HepG2 (cell line): ENCODE data around the gene POLR2M. TPM values are rescaled to one million over a fixed set of nuclear protein-coding genes. Genes with fewer than 3 reads are reported as not detected.

Experiments
- ASH2L ChIP-seq: fragments of 300-600, 200-600 bp; sonication (generic); IDR thresholded peaks from 2 replicates; pipeline ENCODE4 v1.7.0; 2017; ENCODE audit warnings: low read depth, mild to moderate bottlenecking, moderate library complexity, mixed read lengths, low read length; ENCODE audit not compliant: insufficient read length
- EP300 ChIP-seq, 3 experiments: sonication (generic) in 1 of 3; formaldehyde crosslinking in 1 of 3; IDR thresholded peaks; 2 replicates each; pipeline versions ENCODE4 v1.5.1 to v1.6.1; 2011 to 2020; ENCODE audit warnings: low read depth in 2 of 3, low read length in 2 of 3, borderline replicate concordance in 1 of 3, improper control_type of control experiment in 1 of 3, mild to moderate bottlenecking in 1 of 3, missing genetic modification reagents in 1 of 3, moderate library complexity in 1 of 3
- FOXO1 ChIP-seq: sonication (generic); formaldehyde crosslinking; IDR thresholded peaks from 2 replicates; pipeline ENCODE4 v1.4.0; 2020; ENCODE audit warnings: missing genetic modification reagents
- GATAD2A ChIP-seq: IDR thresholded peaks from 2 replicates; pipeline ENCODE4 v1.6.1; 2016
- HMG20A ChIP-seq: IDR thresholded peaks from 2 replicates; pipeline ENCODE4 v1.6.1; 2016; ENCODE audit warnings: borderline replicate concordance
- JUN ChIP-seq: sonication (generic); formaldehyde crosslinking; IDR thresholded peaks from 2 replicates; pipeline ENCODE4 v1.4.0; 2020; ENCODE audit warnings: mild to moderate bottlenecking, missing genetic modification reagents
- MAFF ChIP-seq: IDR thresholded peaks from 2 replicates; pipeline ENCODE4 v1.6.1; 2011; ENCODE audit warnings: low read depth, low read length, improper control_type of control experiment
- REPIN1 ChIP-seq: sonication (generic); formaldehyde crosslinking; IDR thresholded peaks from 2 replicates; pipeline ENCODE4 v1.8.0; 2022; ENCODE audit warnings: missing genetic modification reagents, low read depth, mild to moderate bottlenecking, borderline replicate concordance
- RFX5 ChIP-seq: IDR thresholded peaks from 2 replicates; pipeline ENCODE4 v1.6.1; 2011; ENCODE audit warnings: low read depth, low read length, improper control_type of control experiment
- SOX13 ChIP-seq, 3 experiments: fragments of 450-650 bp in 1 of 3; sonication (generic) in 1 of 3; formaldehyde crosslinking in 1 of 3; IDR thresholded peaks in 2 of 3; conservative IDR thresholded peaks in 1 of 3; 2 replicates each; pipeline versions ENCODE4 v1.5.0 to v1.6.1; 2016 to 2020; ENCODE audit warnings: antibody characterized with exemption in 1 of 3, mild to moderate bottlenecking in 1 of 3, missing compliant biosample characterization in 1 of 3, missing genetic modification reagents in 1 of 3, moderate library complexity in 1 of 3
- TEAD2 ChIP-seq: sonication (generic); formaldehyde crosslinking; IDR thresholded peaks from 2 replicates; pipeline ENCODE4 v1.9.0; 2021; ENCODE audit warnings: missing genetic modification reagents
- THAP11 ChIP-seq: IDR thresholded peaks from 2 replicates; pipeline ENCODE4 v1.6.1; 2016; ENCODE audit warnings: missing biosample characterization, missing genetic modification reagents
- ZIK1 ChIP-seq: sonication (generic); formaldehyde crosslinking; IDR thresholded peaks from 2 replicates; pipeline ENCODE4 v1.5.0; 2020; ENCODE audit warnings: mild to moderate bottlenecking, low read depth, missing genetic modification reagents, borderline replicate concordance
- ZNF616 ChIP-seq: sonication (generic); formaldehyde crosslinking; IDR thresholded peaks from 2 replicates; pipeline ENCODE4 v1.5.0; 2020; ENCODE audit warnings: low read depth, mild to moderate bottlenecking, missing genetic modification reagents
- ZNF766 ChIP-seq: sonication (generic); formaldehyde crosslinking; IDR thresholded peaks from 2 replicates; pipeline ENCODE4 v1.5.0; 2020; ENCODE audit warnings: missing genetic modification reagents, borderline replicate concordance
- polyA plus RNA-seq, 8 experiments: library from polyadenylated mRNA; depleted of rRNA in 3 of 8; stranded (reverse) in 7 of 8; unstranded in 1 of 8; fragments of >200 nt; fragmentation: Illumina TruSeq in 4 of 8; extraction: Trizol in 4 of 8; gene quantifications; 2 replicates each; pipeline versions ENCODE4 v1.2.1 to v1.2.3, GENCODE V29; 2011 to 2016; ENCODE audit warnings: low read depth in 4 of 8, missing spikeins in 1 of 8, mixed read lengths in 1 of 8; ENCODE audit not compliant: insufficient read depth in 1 of 8
- total RNA-seq, 5 experiments: library from RNA; depleted of rRNA; stranded (reverse); fragments of >200 nt; fragmentation: Illumina TruSeq; extraction: Trizol; gene quantifications; 2 replicates each; pipeline ENCODE4 v1.2.3, GENCODE V29; 2016; ENCODE audit warnings: low read depth in 1 of 5
- TF ChIP-seq, protein P1 (sequence below): sonication (generic); formaldehyde crosslinking; IDR thresholded peaks from 2 replicates; pipeline ENCODE4 v1.4.0; 2020; ENCODE audit warnings: missing genetic modification reagents, borderline replicate concordance
- TF ChIP-seq, protein P2 (sequence below): sonication (generic); formaldehyde crosslinking; IDR thresholded peaks from 2 replicates; pipeline ENCODE4 v1.5.0; 2020; ENCODE audit warnings: mild to moderate bottlenecking, missing genetic modification reagents
- TF ChIP-seq, protein P3 (sequence below): sonication (generic); formaldehyde crosslinking; IDR thresholded peaks from 2 replicates; pipeline ENCODE4 v1.4.0; 2020; ENCODE audit warnings: missing genetic modification reagents

POLR2M gene
- total and polyA plus RNA-seq, 2 of the 13 experiments (the other 11 are each of a cell fraction or from before 2014, with no cell fraction given), result 25.9 to 48.5 TPM

DNA sequence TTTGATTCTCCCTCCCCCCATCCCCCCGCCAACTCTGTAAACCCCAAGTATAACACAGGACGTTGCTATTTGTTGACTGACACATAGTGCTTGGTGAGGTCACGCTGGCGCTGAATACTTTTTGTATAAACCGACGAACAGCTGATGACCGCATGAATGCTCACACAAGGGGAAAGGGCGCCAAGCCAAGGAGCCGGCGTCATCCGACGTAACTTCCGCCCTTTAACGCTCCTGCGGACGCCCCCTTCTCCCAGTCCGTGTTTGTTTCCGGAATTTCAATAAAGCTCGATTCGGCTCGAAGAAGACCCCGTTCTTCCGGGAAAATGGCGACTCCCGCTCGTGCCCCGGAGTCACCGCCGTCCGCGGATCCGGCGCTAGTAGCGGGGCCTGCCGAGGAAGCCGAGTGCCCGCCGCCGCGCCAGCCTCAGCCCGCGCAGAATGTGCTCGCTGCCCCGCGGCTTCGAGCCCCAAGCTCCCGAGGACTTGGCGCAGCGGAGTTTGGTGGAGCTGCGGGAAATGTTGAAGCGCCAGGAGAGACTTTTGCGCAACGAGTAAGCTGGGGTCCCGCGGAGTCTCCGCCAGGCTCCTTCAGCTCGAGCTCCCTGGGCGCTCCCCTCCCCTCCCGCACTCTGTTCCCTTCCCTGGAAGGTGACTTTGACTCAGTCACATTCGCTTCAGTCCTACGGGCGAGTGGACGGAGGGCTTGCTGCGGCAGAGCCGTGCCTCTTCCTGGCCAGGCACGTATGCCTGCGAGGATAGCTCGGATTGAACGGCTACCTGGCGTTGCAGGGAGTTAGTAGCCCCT lies at the start of gene POLR2M (continued):
- TF ChIP-seq SOX13 (IDR thresholded peaks at IDR 0.05) (no peak), SOX13 (CRISPR knock-in tag; conservative IDR thresholded peaks at IDR 0.05 in 1 of 2, IDR thresholded peaks at IDR 0.05 in 1 of 2) (0 out of 4 replicates have a peak, but pooled peaks of 1 of the 2 experiments have one; percentile 26), RFX5 (no peak), ZIK1 (CRISPR knock-in tag) (0 out of 2 replicates have a peak, but pooled peaks have one; percentile 41), JUN (CRISPR knock-in tag) (no peak), REPIN1 (CRISPR knock-in tag) (peak; percentile 84), EP300 (IDR thresholded peaks at IDR 0.05; ENCODE audit: low read depth in 2 of 2, low read length in 2 of 2) (no peak), EP300 (CRISPR knock-in tag; IDR thresholded peaks at IDR 0.05; ENCODE audit: borderline replicate concordance) (no peak), ASH2L (peak; percentile 91), ZNF766 (CRISPR knock-in tag) (0 out of 2 replicates have a peak, but pooled peaks have one; percentile 35), MAFF (no peak), THAP11 (peak; percentile 88), ZNF616 (no peak), TEAD2 (no peak), HMG20A (no peak; the same call in 1 of the 2 replicates), FOXO1 (CRISPR knock-in tag) (peak; percentile 68), GATAD2A (CRISPR knock-in tag) (peak; percentile 49)
- TF ChIP-seq, protein P1, sequence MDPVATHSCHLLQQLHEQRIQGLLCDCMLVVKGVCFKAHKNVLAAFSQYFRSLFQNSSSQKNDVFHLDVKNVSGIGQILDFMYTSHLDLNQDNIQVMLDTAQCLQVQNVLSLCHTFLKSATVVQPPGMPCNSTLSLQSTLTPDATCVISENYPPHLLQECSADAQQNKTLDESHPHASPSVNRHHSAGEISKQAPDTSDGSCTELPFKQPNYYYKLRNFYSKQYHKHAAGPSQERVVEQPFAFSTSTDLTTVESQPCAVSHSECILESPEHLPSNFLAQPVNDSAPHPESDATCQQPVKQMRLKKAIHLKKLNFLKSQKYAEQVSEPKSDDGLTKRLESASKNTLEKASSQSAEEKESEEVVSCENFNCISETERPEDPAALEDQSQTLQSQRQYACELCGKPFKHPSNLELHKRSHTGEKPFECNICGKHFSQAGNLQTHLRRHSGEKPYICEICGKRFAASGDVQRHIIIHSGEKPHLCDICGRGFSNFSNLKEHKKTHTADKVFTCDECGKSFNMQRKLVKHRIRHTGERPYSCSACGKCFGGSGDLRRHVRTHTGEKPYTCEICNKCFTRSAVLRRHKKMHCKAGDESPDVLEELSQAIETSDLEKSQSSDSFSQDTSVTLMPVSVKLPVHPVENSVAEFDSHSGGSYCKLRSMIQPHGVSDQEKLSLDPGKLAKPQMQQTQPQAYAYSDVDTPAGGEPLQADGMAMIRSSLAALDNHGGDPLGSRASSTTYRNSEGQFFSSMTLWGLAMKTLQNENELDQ (CRISPR knock-in tag), result no peak
- TF ChIP-seq, protein P2, sequence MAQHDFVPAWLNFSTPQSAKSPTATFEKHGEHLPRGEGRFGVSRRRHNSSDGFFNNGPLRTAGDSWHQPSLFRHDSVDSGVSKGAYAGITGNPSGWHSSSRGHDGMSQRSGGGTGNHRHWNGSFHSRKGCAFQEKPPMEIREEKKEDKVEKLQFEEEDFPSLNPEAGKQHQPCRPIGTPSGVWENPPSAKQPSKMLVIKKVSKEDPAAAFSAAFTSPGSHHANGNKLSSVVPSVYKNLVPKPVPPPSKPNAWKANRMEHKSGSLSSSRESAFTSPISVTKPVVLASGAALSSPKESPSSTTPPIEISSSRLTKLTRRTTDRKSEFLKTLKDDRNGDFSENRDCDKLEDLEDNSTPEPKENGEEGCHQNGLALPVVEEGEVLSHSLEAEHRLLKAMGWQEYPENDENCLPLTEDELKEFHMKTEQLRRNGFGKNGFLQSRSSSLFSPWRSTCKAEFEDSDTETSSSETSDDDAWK (CRISPR knock-in tag), result no peak
- TF ChIP-seq, protein P3, sequence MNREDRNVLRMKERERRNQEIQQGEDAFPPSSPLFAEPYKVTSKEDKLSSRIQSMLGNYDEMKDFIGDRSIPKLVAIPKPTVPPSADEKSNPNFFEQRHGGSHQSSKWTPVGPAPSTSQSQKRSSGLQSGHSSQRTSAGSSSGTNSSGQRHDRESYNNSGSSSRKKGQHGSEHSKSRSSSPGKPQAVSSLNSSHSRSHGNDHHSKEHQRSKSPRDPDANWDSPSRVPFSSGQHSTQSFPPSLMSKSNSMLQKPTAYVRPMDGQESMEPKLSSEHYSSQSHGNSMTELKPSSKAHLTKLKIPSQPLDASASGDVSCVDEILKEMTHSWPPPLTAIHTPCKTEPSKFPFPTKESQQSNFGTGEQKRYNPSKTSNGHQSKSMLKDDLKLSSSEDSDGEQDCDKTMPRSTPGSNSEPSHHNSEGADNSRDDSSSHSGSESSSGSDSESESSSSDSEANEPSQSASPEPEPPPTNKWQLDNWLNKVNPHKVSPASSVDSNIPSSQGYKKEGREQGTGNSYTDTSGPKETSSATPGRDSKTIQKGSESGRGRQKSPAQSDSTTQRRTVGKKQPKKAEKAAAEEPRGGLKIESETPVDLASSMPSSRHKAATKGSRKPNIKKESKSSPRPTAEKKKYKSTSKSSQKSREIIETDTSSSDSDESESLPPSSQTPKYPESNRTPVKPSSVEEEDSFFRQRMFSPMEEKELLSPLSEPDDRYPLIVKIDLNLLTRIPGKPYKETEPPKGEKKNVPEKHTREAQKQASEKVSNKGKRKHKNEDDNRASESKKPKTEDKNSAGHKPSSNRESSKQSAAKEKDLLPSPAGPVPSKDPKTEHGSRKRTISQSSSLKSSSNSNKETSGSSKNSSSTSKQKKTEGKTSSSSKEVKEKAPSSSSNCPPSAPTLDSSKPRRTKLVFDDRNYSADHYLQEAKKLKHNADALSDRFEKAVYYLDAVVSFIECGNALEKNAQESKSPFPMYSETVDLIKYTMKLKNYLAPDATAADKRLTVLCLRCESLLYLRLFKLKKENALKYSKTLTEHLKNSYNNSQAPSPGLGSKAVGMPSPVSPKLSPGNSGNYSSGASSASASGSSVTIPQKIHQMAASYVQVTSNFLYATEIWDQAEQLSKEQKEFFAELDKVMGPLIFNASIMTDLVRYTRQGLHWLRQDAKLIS (CRISPR knock-in tag), result peak; percentile 79; the same call in 1 of the 2 replicates
